Stomach (tissue), 9 donors: ENCODE data around the gene SCYL3. TPM values are rescaled to one million over a fixed set of nuclear protein-coding genes. Genes with fewer than 3 reads are reported as not detected.
"Not testable (repeated sequence)": the region's sequence is repeated elsewhere in the genome, so short reads cannot be mapped to it uniquely, and the experiment has no call there.

Experiments
- DNase-seq, 2 donors: peaks; one replicate each; pipeline versions ENCODE4 v3.0.0 to v3.0.0-alpha.2; 2013 to 2019
- H3K27ac ChIP-seq, 5 donors: fragments of 200-600 bp in 4 of 5; sonication (generic) in 4 of 5; one replicate each; pipeline ENCODE4 v1.5.1; 2013 to 2019; ENCODE audit warnings: mild to moderate bottlenecking in 1 of 5, moderate library complexity in 1 of 5
- H3K27me3 ChIP-seq, 3 donors: fragments of 200-600 bp; sonication (generic); one replicate each; pipeline ENCODE4 v1.5.1; 2017 to 2019; ENCODE audit warnings: mixed run types in 1 of 3
- H3K36me3 ChIP-seq, 4 donors: fragments of 200-600 bp; sonication (generic); 1 replicate in 3 of 4; 2 replicates in 1 of 4; pipeline ENCODE4 v1.5.1; 2016 to 2019
- H3K4me1 ChIP-seq, 4 donors: fragments of 200-600 bp; sonication (generic); one replicate each; pipeline ENCODE4 v1.5.1; 2016 to 2019
- H3K4me3 ChIP-seq, 4 donors: fragments of 200-600 bp; sonication (generic) in 3 of 4; one replicate each; pipeline ENCODE4 v1.5.1; 2016 to 2019; ENCODE audit warnings: mild to moderate bottlenecking in 1 of 4
- H3K9me3 ChIP-seq, 4 donors: fragments of 200-600 bp; sonication (generic); one replicate each; pipeline ENCODE4 v1.5.1; 2016 to 2019
- CTCF ChIP-seq, 7 experiments: fragments of 450-650 bp in 4 of 7; fragments of 200-600 bp in 3 of 7; sonication (generic) in 3 of 7; IDR thresholded peaks; one replicate each; pipeline ENCODE4 v1.5.1; 2016 to 2019; ENCODE audit warnings: antibody characterized with exemption in 7 of 7, control low read depth in 2 of 7, mild to moderate bottlenecking in 1 of 7
- EP300 ChIP-seq: sonication (generic); formaldehyde crosslinking; IDR thresholded peaks from one replicate; pipeline ENCODE4 v1.6.1; 2017; ENCODE audit warnings: antibody characterized with exemption
- POLR2A ChIP-seq, 4 donors: fragments of 450-650 bp; IDR thresholded peaks; one replicate each; pipeline ENCODE4 v1.6.1; 2016; ENCODE audit warnings: antibody characterized with exemption in 4 of 4, control low read depth in 2 of 4, mild to moderate bottlenecking in 1 of 4, moderate library complexity in 1 of 4
- POLR2AphosphoS5 ChIP-seq, 3 donors: sonication (generic); formaldehyde crosslinking; IDR thresholded peaks; one replicate each; pipeline ENCODE4 v1.6.1; 2016; ENCODE audit warnings: antibody characterized with exemption in 3 of 3
- WGBS, 5 donors: extraction: QIAGEN DNeasy Blood & Tissue Kit in 3 of 5; methylation state at CpG; one replicate each; pipeline versions ENCODE4 v1.1.5 to v1.1.7; 2013 to 2018; 5-methylcytosine and 5-hydroxymethylcytosine counted together
- intact Hi-C: fragments of 100-400 bp; cut with DNase I; formaldehyde crosslinking; loops from one replicate; pipeline ENCODE4 v1.15.1; 2023; ENCODE audit warnings: low total_unique reads
- polyA plus RNA-seq, 3 donors: library from polyadenylated mRNA; stranded (reverse); fragments of 200-250 nt; gene quantifications; one replicate each; pipeline ENCODE4 v1.2.3, GENCODE V29; 2013
- total RNA-seq, 5 donors: library from RNA; depleted of rRNA; stranded (reverse); fragments of >200 nt; gene quantifications; one replicate each; pipeline versions ENCODE4 v1.1.0 to v1.2.3, GENCODE V29; 2014 to 2016
- donor health status: healthy with polysubstance abuse.
- donor health status: Bipolar disorder and iron deficiency.
- donor health status: healthy.

Gene SCYL3
- total and polyA plus RNA-seq, 8 donors, result 2.3 to 17.1 (median 4.7) TPM

GRCh38 chr1:169814265-169814664 lies 79.4 kb downstream of the SCYL3 start:
- intact Hi-C loops, result no loop called here
- Histone ChIP-seq H3K27me3 (no peaks in the 10 kb centered on the region), H3K4me3 (no peak overlapping the region), H3K36me3 (peaks cover 0 to 16% (median 0%) of the 10 kb centered on the region in 4 donors), H3K27ac (no peak overlapping the region), H3K9me3 (no peaks in the 10 kb centered on the region), H3K4me1 (no peaks in the 10 kb centered on the region)
- WGBS, 5 donors, result 50 to 88% (median 71%) methylated on average over 2 of the region's 2 CpGs
- TF ChIP-seq POLR2A (IDR thresholded peaks at IDR 0.05), result no peak
- TF ChIP-seq POLR2AphosphoS5 (IDR thresholded peaks at IDR 0.05), result no peak
- TF ChIP-seq EP300, result no peak
- no peak for TF ChIP-seq CTCF (IDR thresholded peaks at IDR 0.05)
- DNase-seq, result no peak

GRCh38 chr1:169812131-169812530 lies 81.6 kb downstream of the SCYL3 start:
- Histone ChIP-seq H3K9me3 (no peaks in the 10 kb centered on the region), H3K4me3 (no peak overlapping the region), H3K27me3 (no peaks in the 10 kb centered on the region), H3K4me1 (no peaks in the 10 kb centered on the region), H3K36me3 (peaks cover 0 to 35% (median 12%) of the 10 kb centered on the region in 4 donors), H3K27ac (no peak overlapping the region)
- no peak for DNase-seq
- TF ChIP-seq POLR2AphosphoS5 (IDR thresholded peaks at IDR 0.05) (no peak), EP300 (no peak), CTCF (IDR thresholded peaks at IDR 0.05) (no peak), POLR2A (IDR thresholded peaks at IDR 0.05) (no peak)
- 82 to 93% (median 87%) methylated on average over 2 of the region's 2 CpGs for WGBS, 5 donors
- intact Hi-C loops, result no loop called here

GRCh38 chr1:169811418-169812035 lies 82.2 kb downstream of the SCYL3 start:
- H3K36me3 ChIP-seq, result peaks cover 0 to 39% (median 18%) of the 10 kb centered on the region in 4 donors
- H3K4me1 ChIP-seq, H3K9me3 ChIP-seq, H3K27ac ChIP-seq, DNase-seq, H3K27me3 ChIP-seq, H3K4me3 ChIP-seq, intact Hi-C loops: not testable (repeated sequence)

- Histone ChIP-seq H3K4me3 (no peak overlapping the region), H3K27ac (no peak overlapping the region), H3K9me3 (no peaks in the 10 kb centered on the region), H3K27me3 (no peaks in the 10 kb centered on the region), H3K4me1 (no peaks in the 10 kb centered on the region), H3K36me3 (peaks cover 0 to 43% (median 35%) of the 10 kb centered on the region in 4 donors)
- TF ChIP-seq CTCF (IDR thresholded peaks at IDR 0.05), result peak in 4 of 7 experiments; percentile 26 to 56 (median 38)
- no peak for TF ChIP-seq POLR2AphosphoS5 (IDR thresholded peaks at IDR 0.05)
- peak in 1 of 2 donors; percentile 62 for DNase-seq
- 52 to 59% (median 58%) methylated on average over 4 of the region's 4 CpGs for WGBS, 5 donors
- intact Hi-C loops, result no loop called here
Observed at GRCh38 chr1:169809370-169810095, 84.2 kb downstream of the SCYL3 start.

DNA sequence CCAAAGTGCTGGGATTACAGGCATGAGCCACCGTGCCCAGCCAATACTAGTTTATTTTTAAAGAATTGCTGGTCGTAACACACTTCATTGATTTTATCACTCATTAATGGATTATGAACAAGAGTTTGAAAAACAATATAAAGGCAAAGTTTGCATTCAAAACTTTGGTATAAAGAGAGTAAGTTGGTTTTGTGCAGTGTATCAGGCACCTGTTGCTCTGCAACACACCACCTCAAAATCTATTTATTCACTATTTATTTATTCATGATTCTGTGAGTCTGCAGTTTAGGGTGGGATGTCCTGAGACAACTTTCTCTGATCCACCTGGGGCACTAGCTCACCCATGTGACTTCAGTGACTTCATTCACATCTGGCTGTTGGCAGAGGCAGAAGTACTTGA lies 88.8 kb downstream of the SCYL3 start:
- intact Hi-C loops, result no loop called here
- H3K9me3 ChIP-seq, result no peaks in the 10 kb centered on the region
- H3K27me3 ChIP-seq, result no peaks in the 10 kb centered on the region
- H3K4me1 ChIP-seq, result no peaks in the 10 kb centered on the region
- whole genome bisulfite sequencing, 5 donors, result 87 to 98% (median 97%) methylated on average over 2 of the region's 2 CpGs
- no peak for DNase-seq
- H3K36me3 ChIP-seq, result peaks cover 0 to 59% (median 51%) of the 10 kb centered on the region in 4 donors
- H3K27ac ChIP-seq, result no peak overlapping the region
- TF ChIP-seq POLR2A (IDR thresholded peaks at IDR 0.05), result no peak
- no peak for TF ChIP-seq CTCF (IDR thresholded peaks at IDR 0.05)
- TF ChIP-seq EP300, result no peak
- TF ChIP-seq POLR2AphosphoS5 (IDR thresholded peaks at IDR 0.05), result no peak
- H3K4me3 ChIP-seq, result no peak overlapping the region
